ENCODE data around the gene DOCK9.

DOCK9 gene

DNA sequence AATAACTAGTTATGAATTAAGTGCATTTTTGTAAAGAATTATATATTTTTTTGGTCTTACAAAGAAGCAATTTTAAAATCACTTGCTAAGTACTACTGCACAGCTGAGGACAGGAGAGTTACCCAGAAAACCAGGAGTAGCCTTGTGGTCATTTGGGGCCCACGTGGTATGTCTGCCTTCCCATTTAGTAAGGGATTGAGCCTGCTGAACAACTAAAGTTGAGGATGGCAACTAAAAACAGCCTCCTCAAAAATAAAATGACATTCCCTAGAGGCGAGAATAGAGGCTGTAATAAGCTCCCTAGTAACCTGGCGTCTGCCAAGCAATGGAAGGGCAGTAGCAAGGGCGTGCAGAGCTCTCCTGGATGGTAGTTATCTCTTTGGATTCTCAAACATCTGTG lies 36.3 kb downstream of the DOCK9 start:
- DNase-seq, result no peak

DNA sequence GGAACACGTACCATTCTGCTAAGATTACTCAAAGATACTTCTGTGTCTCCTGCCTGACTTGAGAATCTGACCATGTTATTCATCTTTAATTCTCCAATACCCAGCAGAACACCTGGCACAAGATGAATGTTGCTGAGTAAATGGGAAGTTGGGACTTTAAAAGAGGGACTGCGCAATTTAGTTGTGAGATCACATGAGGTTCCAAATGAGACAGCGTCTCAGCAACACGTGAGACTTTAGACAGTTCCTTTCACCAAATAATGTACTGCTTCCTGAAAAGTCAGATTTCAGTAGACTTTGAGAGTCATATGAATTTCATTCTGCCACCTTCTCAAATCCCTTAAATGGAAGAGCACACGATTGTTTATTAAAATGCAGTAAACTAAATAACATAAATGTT lies 36.7 kb downstream of the DOCK9 start:
- no peak for DNase-seq

DNA sequence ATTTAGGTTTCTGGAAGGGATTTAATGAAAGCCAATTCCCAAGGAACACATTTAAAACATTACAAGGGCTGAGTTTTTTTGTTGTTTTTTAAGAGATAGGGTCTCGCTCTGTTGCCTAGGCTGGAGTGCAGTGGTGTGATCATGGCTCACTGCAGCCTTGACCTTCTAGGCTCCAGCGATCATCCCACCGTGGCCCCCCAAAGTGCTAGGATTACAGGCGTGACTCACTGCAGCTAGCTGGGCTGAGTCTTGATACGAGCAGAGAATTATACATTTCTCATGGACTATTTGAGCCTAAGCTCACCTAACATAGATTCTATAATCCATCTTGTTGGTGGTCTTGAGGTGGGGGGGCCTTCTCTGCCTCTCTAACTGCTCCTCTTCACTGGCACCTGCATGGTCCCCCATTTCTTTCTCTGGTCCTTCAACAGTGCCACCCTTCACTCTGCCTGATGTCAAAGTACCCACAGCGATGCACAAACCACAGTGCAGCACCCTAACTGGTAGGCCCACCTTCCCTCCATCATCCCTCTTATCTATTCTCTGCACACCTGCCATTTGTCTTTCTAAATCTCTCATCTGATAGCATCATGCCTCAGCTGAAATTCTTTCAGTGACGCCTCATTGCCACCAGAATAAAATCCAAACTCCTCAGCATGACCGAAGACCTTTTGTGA lies 37.4 kb downstream of the DOCK9 start:
- DNase-seq, result no peak

DNA sequence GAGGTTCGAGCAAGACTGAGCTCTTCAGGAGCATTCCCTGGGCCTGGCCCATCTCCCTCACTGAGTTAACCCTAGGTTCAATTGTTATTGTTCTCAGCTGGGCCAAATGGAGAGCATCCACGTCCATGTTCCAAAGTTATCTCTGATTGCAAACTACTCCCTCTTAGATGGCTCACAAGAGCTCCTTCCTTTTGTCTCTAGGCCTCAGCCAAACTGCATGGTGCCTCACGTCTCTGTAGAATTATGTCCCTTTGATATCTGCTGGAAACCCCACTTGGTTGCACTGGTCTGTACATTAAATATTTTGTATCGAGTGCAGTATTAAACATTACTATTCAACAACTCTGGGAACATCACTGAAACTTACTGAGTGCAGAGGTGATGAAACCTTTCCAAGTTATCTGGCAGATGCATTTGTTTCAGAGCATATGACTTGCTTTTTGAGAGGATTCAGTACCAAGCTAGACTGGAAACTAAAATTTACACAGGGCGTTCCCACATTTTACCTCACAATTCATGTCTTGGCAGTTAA lies 38.1 kb downstream of the DOCK9 start:
- DNase-seq, result no peak

DNA sequence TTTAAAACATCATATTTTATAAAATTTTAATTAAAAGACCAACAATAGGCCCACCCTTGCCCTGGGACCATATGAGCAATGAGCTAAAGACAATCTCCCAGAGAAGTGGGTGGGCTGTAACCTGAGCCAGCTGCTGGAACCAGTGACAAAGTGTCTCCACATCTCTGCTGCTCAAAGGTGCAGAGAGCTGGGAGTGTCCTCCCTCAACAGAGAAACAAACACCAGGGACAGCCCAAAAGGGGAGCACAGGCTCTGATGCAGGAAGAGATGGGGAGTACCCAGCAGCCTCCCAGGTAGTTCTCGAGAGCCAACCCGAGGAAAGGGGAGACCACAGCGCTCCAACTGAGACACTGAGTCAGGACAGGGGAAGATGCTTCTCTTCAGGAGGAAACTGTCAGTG lies 39.1 kb downstream of the DOCK9 start:
- DNase-seq, result no peak

DNA sequence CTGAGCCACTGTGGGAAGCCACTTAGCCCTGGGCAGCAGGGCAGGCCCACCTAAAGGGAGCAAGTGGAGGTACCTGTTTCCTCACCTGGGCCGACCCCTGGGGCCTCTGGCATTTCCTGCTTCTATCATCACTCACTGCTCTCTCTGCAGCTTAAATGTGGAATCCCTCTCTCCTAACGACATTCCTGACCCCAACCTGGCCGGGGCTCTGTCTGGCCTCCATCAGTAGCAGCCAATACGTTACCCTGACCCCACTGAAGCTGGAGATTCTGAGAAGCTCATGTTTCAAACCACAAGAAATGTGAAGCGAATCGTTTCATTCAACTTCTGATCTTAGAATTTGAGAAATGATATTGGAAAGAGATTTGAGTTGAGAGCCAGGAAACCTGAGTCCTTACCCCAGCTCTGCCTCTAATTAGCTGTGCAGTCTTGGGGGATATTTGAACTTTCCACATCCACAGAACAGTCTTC lies 39.9 kb downstream of the DOCK9 start:
- DNase-seq, result no peak

DNA sequence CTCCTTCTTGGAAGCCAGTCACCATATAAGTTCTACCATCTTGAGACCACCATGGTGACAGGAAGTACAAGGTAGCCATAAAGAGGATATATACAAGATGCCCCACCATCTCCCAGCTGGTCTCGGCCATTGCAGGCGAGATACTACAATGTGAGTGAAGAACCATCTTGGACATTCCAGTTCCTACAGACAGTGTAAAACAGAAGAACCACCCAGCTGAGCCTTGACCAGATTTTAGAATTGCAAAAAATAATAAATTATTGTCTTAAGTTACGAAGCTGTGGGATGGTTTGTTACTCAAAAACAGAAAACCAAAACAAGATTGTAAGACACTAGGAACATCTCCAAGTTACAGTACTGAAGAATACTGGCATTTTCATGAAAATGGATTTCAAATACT lies 43.6 kb downstream of the DOCK9 start:
- no peak for DNase-seq

DNA sequence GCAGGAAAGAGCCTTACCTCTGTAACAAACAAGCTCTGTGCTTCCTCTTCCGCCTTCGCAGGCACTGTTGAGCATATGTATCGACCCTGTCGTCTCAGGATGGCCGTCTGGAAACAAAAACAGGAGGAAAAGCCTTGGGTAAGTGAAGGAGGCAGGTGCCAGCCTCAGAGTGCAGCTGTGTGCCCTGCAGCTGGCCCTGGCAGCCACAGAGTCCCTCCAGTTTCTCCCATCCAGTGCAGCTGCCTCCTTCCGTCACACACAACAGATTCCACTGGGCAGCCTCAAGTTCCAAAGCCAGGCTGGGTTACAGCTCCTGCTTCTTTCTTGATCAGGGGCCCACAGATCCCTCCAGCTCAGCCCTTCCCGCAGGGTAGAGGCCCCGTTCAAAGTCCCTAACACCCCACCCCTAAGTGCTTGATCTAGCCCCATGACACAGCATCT lies 47.7 kb downstream of the DOCK9 start:
- DNase-seq, result no peak

DNA sequence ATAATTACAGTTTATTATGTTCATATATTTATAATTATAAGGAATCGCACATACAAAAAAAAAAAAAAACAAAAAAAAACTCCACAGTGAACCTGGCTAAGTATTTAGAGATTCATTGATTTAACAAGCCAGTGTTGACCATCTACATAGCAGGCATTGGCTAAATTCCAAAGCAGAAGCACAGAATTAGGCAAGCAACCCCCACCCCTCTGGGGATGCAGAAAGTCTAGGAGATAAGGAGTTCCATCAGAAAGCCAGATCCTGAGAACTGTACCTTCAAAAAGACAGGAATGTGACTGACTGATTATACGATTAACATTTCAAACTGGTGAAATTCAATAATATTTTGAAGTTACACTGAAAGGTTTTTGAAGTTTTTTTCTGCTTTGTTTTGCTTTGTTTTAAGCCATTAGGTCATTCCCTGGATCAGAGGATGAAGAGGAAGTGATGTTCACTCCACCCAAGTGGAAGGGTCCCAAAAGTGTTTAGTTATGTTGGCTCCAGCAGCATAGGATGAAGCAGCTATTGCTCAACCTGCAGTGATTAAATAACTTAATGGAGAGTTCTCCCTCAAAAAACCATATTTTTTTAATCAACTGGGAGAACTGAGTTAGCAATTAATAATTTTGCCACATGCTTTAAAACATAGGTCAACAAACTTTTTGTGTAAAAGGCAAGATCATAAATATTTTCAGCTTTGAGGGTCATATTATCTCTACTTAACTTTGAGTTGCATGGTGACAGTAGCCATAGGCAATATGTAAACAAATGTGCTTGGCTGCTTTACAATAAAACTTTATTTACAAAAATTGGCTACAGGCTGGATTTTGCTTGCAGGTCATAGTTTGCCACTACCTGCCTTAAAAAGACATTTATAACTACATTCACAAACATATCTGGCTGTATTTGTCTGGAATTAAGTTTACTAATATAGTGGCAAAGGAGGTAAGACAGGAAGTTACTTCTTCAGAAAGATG lies 49.6 kb downstream of the DOCK9 start:
- no peak for DNase-seq

DNA sequence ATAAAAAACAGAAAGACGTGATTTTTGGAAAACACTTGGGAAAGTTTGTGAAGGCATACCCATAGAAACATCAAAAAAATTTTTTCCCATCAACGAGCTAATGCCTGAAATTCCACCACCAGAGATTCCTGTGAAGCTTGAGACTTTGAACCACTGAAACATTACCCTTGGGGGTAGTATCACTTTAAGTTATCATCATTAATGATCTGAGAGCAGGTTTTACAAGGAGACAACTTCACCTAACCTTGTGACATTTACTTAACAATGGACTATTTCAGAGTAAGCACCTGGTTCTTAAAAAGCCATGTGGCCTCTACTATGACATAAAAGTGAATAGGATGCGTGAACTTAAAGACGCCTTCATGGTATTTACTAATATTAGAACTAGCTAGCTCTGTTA lies 51.9 kb downstream of the DOCK9 start:
- no peak for DNase-seq

DNA sequence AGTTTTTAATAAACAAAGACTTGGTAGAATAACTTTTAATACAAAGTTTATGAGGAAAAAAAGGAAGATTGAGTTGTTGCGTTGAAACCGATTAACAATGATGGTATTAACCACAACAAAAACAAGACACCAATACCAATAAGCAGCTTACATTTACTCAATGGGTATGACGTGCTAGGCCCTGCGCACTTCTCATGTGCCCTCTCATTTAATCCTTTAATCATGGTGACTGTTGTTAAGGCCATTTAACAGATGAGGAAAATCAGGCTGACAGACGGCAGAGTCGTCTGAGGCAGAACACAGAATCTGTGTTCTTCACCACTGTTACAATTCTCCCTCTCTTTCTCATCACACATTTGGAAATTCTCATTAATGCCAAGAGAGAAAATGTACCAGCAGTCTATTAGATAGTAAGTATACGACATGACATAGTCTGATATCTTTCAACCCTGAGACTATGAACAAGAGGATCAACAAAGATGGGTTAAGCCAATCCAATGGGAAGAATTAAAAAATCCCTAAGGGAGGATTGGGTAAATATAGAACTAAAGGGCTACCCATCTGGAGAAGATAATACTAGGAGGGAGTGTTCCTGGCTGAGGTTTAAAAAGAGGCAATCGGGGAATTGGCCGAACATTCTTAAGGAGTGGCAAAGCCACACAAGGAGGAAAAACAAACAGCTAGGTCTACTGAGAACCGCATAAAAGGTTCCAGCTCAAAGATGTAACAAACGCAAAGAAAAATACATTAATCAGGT lies 54.0 kb downstream of the DOCK9 start:
- DNase-seq, result no peak

DNA sequence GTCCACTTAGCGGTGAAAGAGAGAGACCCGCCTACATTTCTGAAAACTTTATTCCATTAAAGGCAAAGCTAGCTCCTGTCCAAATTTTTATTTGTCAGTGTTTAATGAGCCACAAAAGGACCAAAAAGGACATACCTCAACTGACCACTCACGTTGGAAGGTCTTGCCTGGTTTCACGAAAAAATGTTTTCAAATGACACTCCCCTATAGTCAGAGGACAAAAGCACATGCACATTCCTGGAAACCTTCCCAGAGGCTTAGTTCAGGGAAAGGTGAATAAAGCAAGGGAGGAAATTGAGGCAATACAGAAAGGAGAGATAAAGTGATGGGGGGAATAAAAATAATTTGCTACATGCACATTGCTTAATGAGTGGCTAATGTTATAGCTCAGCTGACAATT lies 55.6 kb downstream of the DOCK9 start:
- DNase-seq, result no peak

DNA sequence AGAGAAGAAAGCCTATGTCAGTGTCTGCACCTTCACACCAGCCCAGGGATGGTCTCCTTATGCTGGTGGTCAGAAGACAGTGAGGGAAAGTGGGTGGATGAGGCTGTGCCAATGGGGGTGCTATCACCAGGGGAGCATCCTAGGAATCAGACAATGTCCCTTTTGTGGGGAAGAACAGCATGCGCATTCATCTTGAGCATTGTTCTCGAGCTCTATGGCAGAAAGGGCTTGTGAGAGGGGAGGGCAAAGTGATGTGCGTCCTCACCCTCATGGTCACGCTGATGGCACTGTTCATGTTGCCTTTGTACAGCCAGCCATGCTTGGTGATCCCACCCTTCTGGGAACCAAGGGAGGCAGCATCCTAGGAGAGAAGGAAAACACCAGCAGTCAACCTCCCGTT lies 56.1 kb downstream of the DOCK9 start:
- no peak for DNase-seq

DNA sequence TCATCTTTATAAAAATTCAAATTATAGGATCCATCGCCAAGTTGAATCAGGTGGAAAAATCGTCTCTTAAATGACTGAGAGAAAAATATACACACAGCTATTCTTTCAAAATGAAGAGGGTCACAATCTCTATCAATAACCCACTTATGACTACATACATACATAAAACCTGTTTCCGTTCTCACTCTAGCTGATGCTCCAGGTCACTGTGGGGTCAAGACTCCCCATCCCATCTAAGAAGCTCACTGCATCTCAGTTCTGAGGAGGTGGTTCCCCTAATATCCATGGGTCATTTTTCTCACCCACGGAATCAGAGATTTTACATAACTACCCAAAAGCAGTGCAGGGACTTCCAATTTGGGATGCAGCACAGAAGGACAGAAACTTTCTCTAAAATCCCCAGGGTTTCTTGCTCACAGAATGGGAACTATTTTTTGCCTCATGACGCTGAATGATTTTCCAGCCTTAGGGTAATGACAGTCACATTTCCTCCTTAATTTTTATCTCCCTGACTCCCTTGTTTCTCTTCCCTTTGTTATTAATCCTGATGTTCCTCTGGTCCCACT lies 56.8 kb downstream of the DOCK9 start:
- DNase-seq, result no peak

DNA sequence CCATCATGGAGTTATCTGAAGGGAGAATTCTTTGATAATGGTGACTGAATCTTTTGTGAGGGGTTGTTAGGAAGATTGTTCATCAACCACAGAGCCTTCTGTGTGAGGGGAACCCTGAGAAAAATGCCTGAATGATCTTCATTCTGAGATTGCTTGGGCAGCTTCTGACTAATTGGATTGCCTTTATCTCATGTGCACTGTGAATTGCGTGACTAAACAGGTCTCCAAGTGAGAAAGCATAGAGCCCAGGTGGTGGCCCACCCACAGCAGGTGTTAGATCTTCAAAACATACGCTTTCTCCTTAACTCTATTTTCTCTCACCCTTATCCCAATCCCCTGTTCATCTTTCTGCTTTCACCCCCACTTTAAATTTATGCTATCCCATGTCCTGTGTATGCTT lies 58.3 kb downstream of the DOCK9 start:
- DNase-seq, result no peak

DNA sequence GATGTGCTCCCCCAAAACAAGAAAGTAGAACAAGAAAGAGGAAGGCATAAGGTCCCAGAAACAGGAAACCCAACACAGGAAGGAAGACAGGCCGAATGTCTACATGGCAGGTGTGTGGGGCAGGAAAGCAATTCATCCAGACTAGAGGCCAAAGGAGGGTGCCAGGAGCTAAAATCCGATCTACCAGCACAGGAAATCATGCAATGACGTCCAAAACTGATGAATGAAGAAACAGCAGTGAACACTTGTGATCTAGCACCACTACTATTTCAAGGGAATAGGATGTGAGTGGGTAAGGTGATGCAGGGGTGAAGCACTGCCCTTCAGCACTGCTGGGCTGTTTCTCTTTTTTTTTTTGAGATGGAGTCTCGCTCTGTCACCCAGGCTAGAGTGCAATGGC lies 59.1 kb downstream of the DOCK9 start:
- DNase-seq, result no peak

DNA sequence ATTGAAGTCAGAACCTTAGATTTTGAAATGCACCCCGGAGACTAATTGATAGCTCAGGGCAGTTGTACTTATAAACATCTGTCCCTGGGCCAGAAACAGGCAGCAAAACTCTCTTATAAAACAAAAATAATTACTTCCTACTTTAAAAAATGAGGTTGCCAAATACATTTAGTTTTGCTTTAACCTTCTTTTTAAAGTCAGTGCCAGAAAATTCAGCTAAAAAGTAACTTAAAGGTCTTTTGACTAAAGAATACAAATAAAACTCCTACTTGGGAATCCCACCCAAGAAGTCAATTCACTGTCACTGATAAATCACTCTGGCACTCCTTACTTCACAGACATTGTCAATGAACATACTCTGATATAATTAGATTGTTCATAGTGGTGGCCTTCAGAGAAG lies 60.7 kb downstream of the DOCK9 start:
- no peak for DNase-seq

DNA sequence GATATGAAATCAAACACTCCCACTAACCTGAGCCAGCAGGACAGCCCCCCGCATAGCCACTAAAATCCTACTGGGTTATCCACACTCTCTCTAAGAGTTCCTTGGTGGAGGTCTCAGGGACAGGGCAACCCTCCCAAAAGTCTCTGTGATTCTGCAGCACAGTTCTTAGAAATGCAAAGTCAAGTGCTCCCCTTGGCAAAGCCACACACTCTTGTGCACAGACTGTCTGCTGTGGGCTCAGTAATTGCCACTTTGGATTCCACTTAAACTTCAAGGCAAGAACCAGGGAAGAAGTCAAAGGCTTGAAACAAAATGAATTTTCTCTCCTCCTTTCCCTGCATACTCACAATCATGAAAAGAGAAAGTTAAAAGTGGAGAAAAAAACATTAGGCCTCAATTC lies 61.5 kb downstream of the DOCK9 start:
- DNase-seq, result no peak

DNA sequence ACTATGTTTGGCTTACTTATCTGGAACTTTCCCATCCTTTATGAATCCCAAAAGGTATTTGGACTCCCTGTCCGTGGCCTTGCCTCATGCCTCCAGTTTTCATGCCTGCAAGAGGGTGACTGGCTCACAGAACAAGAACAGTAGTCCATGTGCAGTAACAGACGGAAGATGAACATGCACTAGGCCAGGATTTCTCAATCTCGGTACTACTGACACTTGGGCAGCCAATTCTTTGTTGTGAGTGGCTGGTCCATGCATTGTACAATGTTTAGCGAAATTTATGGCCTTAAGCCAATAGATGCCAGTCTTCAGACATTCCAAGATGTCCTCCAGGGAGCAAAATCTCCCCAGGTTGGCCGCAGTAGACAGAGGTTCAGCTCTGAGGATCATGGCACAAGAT lies 61.9 kb downstream of the DOCK9 start:
- DNase-seq, result no peak

DNA sequence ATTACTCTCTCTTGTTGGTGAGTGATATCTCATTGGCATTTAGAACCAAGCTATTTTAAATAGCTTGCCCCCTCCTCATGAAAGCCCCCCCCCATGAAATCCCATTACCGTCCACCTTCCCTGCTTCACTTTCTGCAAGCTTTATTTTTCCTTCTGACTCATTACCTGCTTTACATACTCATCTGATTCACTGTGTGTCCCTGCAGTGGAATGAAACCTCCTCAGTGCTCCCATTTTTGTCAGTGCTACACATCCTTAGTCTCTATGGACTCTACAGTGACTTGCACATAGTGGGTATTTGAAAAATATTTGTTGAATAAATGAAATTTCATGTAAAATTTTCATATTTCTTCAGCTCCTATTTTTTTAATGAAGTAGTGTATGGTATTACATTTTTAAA lies 62.3 kb downstream of the DOCK9 start:
- DNase-seq, result no peak

DNA sequence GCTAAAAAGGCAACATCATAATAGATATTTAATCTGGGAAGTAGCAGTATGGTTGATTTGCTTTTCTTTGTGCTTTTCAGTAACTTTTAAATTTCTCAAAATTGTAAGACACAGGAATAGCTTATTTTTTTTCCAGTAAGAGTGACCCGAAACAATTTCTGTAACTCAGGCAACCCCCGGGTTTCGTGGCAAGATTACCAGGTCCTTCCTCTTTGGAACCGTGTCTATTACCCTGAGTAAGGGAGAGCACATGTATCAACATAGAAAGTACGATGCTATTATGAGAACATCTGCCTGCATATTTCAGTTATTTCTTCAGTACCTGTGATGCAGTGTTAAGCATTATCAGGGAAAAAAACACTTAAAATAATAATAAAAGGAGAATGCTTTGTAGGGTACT lies 64.1 kb downstream of the DOCK9 start:
- DNase-seq, result no peak

DNA sequence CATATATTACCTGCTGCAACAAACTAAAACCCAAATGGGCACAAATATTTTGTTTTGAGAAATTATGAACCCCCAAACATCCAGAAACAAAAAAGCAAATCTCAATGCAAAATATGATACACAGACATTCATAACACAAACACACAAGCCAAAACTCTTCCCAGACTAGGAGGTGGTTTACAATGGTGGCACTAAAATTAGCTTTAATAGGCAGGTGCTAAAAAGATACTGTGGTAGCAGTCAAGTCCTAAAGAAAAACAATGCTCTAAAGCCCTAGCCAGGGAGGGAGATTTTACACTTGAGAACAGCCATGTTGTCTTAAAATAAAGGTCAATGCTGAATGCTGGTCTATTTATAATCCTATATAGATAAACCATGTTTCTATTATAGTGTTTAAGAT lies 65.0 kb downstream of the DOCK9 start:
- no peak for DNase-seq

DNA sequence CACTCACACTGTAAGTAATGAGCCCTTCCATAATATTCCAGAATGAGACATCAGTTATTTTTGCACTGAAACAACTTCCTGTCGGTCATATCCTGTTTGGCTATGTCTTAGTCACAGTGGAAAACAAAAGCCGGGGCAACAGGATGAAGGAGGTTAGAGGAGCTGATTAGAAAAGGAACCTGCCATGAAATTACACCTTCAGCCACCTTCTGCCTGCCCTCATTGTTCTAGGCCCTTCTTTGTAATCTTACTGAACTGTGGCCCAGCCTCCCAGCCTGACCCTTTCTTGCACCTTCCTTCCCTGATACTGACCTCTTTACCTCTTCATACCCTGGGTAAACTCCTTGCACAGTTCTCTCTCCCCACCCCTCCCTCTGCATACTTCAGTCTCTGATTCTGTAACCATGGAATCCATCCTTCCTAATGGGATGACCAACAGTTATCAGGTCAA lies 67.3 kb downstream of the DOCK9 start:
- DNase-seq, result no peak
